SK-N-SH (cell line): ENCODE data around the gene CAPZA2. TPM values are rescaled to one million over a fixed set of nuclear protein-coding genes. Genes with fewer than 3 reads are reported as not detected.

Experiments
- CTCF ChIA-PET: fragments of 300-600, 350-600 bp; formaldehyde crosslinking; extraction: SDS; loops from one replicate; lab custom pipeline; 2021; lab: Yijun Ruan, JAX
- POLR2A ChIA-PET: fragments of 350-600 bp; sonication (Branson Sonifier 250); formaldehyde crosslinking; extraction: SDS; loops from one replicate; lab custom pipeline; 2020; ENCODE audit warnings: antibody characterized with exemption, inconsistent platforms; lab: Yijun Ruan, JAX
- DNase-seq: peaks from one replicate; pipeline ENCODE4 v3.0.0; 2012
- H2AFZ ChIP-seq: fragments of 200-600 bp; sonication (generic); 2 replicates; pipeline ENCODE4 v1.8.1; 2016; ENCODE audit warnings: antibody characterized with exemption, mild to moderate bottlenecking, low read depth
- H3F3A ChIP-seq: fragments of 200-600 bp; sonication (generic); replicated peaks from 2 replicates; pipeline ENCODE3; 2016; ENCODE audit warnings: antibody characterized with exemption, mild to moderate bottlenecking; ENCODE audit not compliant: insufficient read depth
- H3K27ac ChIP-seq, 2 experiments: fragments of 200-500 bp in 1 of 2; fragments of 200-600 bp in 1 of 2; sonication (Bioruptor generic) in 1 of 2; sonication (generic), shearing (Covaris generic) in 1 of 2; 2 replicates each; pipeline versions ENCODE4 v1.5.1 to v1.6.1; 2014 to 2016; ENCODE audit warnings: low read depth in 2 of 2, inconsistent platforms in 1 of 2, low read length in 1 of 2, mild to moderate bottlenecking in 1 of 2, mixed read lengths in 1 of 2
- H3K27me3 ChIP-seq: fragments of 200-600 bp; sonication (generic), shearing (Covaris generic); 2 replicates; pipeline ENCODE4 v1.6.1; 2016; ENCODE audit warnings: mixed run types; ENCODE audit not compliant: insufficient read depth
- H3K36me3 ChIP-seq, 2 experiments: fragments of 200-500 bp in 1 of 2; fragments of 200-600 bp in 1 of 2; sonication (Bioruptor generic) in 1 of 2; sonication (generic) in 1 of 2; replicated peaks in 1 of 2; 2 replicates each; pipeline versions ENCODE3 to v1.5.1; 2014 to 2016; ENCODE audit warnings: low read length in 1 of 2, mild to moderate bottlenecking in 1 of 2; ENCODE audit not compliant: insufficient read depth in 2 of 2, control insufficient read depth in 1 of 2
- H3K4me1 ChIP-seq, 2 experiments: fragments of 200-500 bp in 1 of 2; fragments of 200-600 bp in 1 of 2; sonication (Bioruptor generic) in 1 of 2; sonication (generic), shearing (Covaris generic) in 1 of 2; 2 replicates each; pipeline versions ENCODE4 v1.5.1 to v1.6.1; 2014 to 2016; ENCODE audit warnings: low read depth in 1 of 2, low read length in 1 of 2, mixed run types in 1 of 2; ENCODE audit not compliant: insufficient read depth in 2 of 2, control insufficient read depth in 1 of 2
- H3K4me2 ChIP-seq: fragments of 200-600 bp; sonication (generic), shearing (Covaris generic); 2 replicates; pipeline ENCODE4 v1.6.1; 2017; ENCODE audit warnings: mixed run types
- H3K4me3 ChIP-seq, 2 experiments: fragments of 200-500 bp in 1 of 2; fragments of 200-600 bp in 1 of 2; sonication (Bioruptor generic) in 1 of 2; sonication (generic), shearing (Covaris generic) in 1 of 2; 2 replicates each; pipeline versions ENCODE4 v1.5.1 to v1.8.1; 2014 to 2016; ENCODE audit warnings: low read depth in 2 of 2, inconsistent platforms in 1 of 2, low read length in 1 of 2, mild to moderate bottlenecking in 1 of 2, mixed read lengths in 1 of 2, moderate library complexity in 1 of 2
- H3K79me2 ChIP-seq: fragments of 200-600 bp; sonication (generic); 2 replicates; pipeline ENCODE4 v1.8.1; 2017; ENCODE audit warnings: mild to moderate bottlenecking; ENCODE audit not compliant: insufficient read depth
- H3K9ac ChIP-seq: fragments of 200-600 bp; sonication (generic); 2 replicates; pipeline ENCODE4 v1.6.1; 2017; ENCODE audit warnings: mixed run types
- H3K9me2 ChIP-seq: fragments of 200-600 bp; sonication (generic); 2 replicates; pipeline ENCODE4 v1.6.1; 2017; ENCODE audit warnings: mixed run types
- H3K9me3 ChIP-seq: fragments of 200-600 bp; sonication (generic); 2 replicates; pipeline ENCODE4 v1.6.1; 2017; ENCODE audit warnings: mixed run types, mild to moderate bottlenecking, moderate library complexity
- H4K20me1 ChIP-seq: fragments of 200-600 bp; sonication (generic); 2 replicates; pipeline ENCODE4 v1.6.1; 2017; ENCODE audit warnings: mild to moderate bottlenecking, mixed run types; ENCODE audit not compliant: insufficient read depth
- ELF1 ChIP-seq: IDR thresholded peaks from 2 replicates; pipeline ENCODE4 v1.4.0; 2012
- FOSL2 ChIP-seq: IDR thresholded peaks from 2 replicates; pipeline ENCODE4 v1.4.0; 2012; ENCODE audit warnings: low read depth, mild to moderate bottlenecking, moderate library complexity, borderline replicate concordance
- FOXJ3 ChIP-seq: sonication (generic); formaldehyde crosslinking; IDR thresholded peaks from 2 replicates; pipeline ENCODE4 v1.5.1; 2020; ENCODE audit warnings: mild to moderate bottlenecking, missing genetic modification reagents
- JUND ChIP-seq: IDR thresholded peaks from 2 replicates; pipeline ENCODE4 v1.4.0; 2012
- MEF2A ChIP-seq: IDR thresholded peaks from 2 replicates; pipeline ENCODE4 v1.4.0; 2012; ENCODE audit warnings: low read depth, borderline replicate concordance
- MXI1 ChIP-seq: IDR thresholded peaks from 2 replicates; pipeline ENCODE4 v1.6.1; 2012; ENCODE audit warnings: mild to moderate bottlenecking, low read depth, low read length, improper control_type of control experiment
- REST ChIP-seq: IDR thresholded peaks from 2 replicates; pipeline ENCODE4 v1.6.1; 2012; ENCODE audit warnings: mild to moderate bottlenecking, low read depth, low read length, moderate library complexity
- RFX5 ChIP-seq: IDR thresholded peaks from 2 replicates; pipeline ENCODE4 v1.6.1; 2012; ENCODE audit warnings: mild to moderate bottlenecking, improper control_type of control experiment, low read length
- RXRA ChIP-seq: IDR thresholded peaks from 2 replicates; pipeline ENCODE4 v1.4.0; 2012; ENCODE audit warnings: low read depth, mild to moderate bottlenecking, borderline replicate concordance
- SIN3A ChIP-seq: IDR thresholded peaks from 2 replicates; pipeline ENCODE4 v1.6.1; 2012; ENCODE audit warnings: low read depth, mild to moderate bottlenecking, low read length, moderate library complexity, borderline replicate concordance
- SMC3 ChIP-seq: IDR thresholded peaks from 2 replicates; pipeline ENCODE4 v1.6.1; 2012; ENCODE audit warnings: low read depth, low read length, improper control_type of control experiment
- ZBTB33 ChIP-seq: IDR thresholded peaks from 2 replicates; pipeline ENCODE4 v1.4.0; 2012; ENCODE audit warnings: low read depth, borderline replicate concordance
- WGBS: methylation state at CpG from one replicate; pipeline ENCODE4 v1.1.6; 2017; ENCODE audit warnings: low lambda C conversion rate; 5-methylcytosine and 5-hydroxymethylcytosine counted together
- polyA plus RNA-seq, 3 experiments: library from polyadenylated mRNA; depleted of rRNA; stranded (reverse); fragments of >200 nt; gene quantifications; 2 replicates each; pipeline ENCODE4 v1.2.3, GENCODE V29; 2012
- TF ChIP-seq, protein P1 (sequence below): fragments of 200-600 bp; sonication (generic); IDR thresholded peaks from 2 replicates; pipeline ENCODE4 v1.6.1; 2017; ENCODE audit warnings: antibody characterized with exemption, mild to moderate bottlenecking, moderate library complexity
- TF ChIP-seq, protein P2 (sequence below): fragments of 150-350 bp; IDR thresholded peaks from 2 replicates; pipeline ENCODE4 v1.6.1; 2017; ENCODE audit warnings: antibody characterized with exemption, low read length, low read depth, borderline replicate concordance
- TF ChIP-seq, protein P3 (sequence below): IDR thresholded peaks from 2 replicates; pipeline ENCODE4 v1.4.0; 2012; ENCODE audit warnings: low read depth

The CAPZA2 gene
- polyA plus RNA-seq, 1 of the 3 experiments (the other 2 are of a cell fraction), result 44.6 TPM

GRCh38 chr7:116901143-116901542, 38.8 kb downstream of the CAPZA2 start:
- ChIA-PET CTCF (interaction anchor here (1.1 kb wide), 1 partner anchor 85 kb away, joined by 3 read pairs; no protein-coding TSS in a partner anchor), POLR2A (no interaction called here)
- TF ChIP-seq ELF1 (no peak), MXI1 (no peak)
- TF ChIP-seq, protein P1, sequence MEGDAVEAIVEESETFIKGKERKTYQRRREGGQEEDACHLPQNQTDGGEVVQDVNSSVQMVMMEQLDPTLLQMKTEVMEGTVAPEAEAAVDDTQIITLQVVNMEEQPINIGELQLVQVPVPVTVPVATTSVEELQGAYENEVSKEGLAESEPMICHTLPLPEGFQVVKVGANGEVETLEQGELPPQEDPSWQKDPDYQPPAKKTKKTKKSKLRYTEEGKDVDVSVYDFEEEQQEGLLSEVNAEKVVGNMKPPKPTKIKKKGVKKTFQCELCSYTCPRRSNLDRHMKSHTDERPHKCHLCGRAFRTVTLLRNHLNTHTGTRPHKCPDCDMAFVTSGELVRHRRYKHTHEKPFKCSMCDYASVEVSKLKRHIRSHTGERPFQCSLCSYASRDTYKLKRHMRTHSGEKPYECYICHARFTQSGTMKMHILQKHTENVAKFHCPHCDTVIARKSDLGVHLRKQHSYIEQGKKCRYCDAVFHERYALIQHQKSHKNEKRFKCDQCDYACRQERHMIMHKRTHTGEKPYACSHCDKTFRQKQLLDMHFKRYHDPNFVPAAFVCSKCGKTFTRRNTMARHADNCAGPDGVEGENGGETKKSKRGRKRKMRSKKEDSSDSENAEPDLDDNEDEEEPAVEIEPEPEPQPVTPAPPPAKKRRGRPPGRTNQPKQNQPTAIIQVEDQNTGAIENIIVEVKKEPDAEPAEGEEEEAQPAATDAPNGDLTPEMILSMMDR, result no peak
- TF ChIP-seq, protein P2, sequence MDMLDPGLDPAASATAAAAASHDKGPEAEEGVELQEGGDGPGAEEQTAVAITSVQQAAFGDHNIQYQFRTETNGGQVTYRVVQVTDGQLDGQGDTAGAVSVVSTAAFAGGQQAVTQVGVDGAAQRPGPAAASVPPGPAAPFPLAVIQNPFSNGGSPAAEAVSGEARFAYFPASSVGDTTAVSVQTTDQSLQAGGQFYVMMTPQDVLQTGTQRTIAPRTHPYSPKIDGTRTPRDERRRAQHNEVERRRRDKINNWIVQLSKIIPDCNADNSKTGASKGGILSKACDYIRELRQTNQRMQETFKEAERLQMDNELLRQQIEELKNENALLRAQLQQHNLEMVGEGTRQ, result no peak
- H3K9me2 ChIP-seq, result no peaks in the 10 kb centered on the region
- H3K4me3 ChIP-seq, result no peak overlapping the region
- H3K9ac ChIP-seq, result no peak overlapping the region
- H3K79me2 ChIP-seq, result peaks cover 18% of the 10 kb centered on the region; the same call in 1 of the 2 replicates
- no peaks in the 10 kb centered on the region for H3K9me3 ChIP-seq
- peaks cover 6% of the 10 kb centered on the region for H3F3A ChIP-seq
- no peak overlapping the region for H2AFZ ChIP-seq
- no peaks in the 10 kb centered on the region for H3K4me1 ChIP-seq
- no peak for DNase-seq
- peaks cover 61 to 72% of the 10 kb centered on the region in 2 experiments for H3K36me3 ChIP-seq
- H3K27ac ChIP-seq, result no peak overlapping the region
- WGBS, result 94% methylated on average over 2 of the region's 2 CpGs
- peaks cover 3% of the 10 kb centered on the region; the same call in 1 of the 2 replicates for H4K20me1 ChIP-seq
- no peaks in the 10 kb centered on the region for H3K27me3 ChIP-seq
- no peak overlapping the region for H3K4me2 ChIP-seq

GRCh38 chr7:116902867-116903266, 40.5 kb downstream of the CAPZA2 start:
- POLR2A ChIA-PET, result no interaction called here
- H3K4me3 ChIP-seq, result no peak overlapping the region
- H3F3A ChIP-seq, result peaks cover 3% of the 10 kb centered on the region
- no peak overlapping the region for H3K9ac ChIP-seq
- DNase-seq, result no peak
- no peak overlapping the region for H2AFZ ChIP-seq
- H3K4me1 ChIP-seq, result no peaks in the 10 kb centered on the region
- peaks cover 70 to 76% of the 10 kb centered on the region in 2 experiments for H3K36me3 ChIP-seq
- no peaks in the 10 kb centered on the region for H3K9me2 ChIP-seq
- H3K9me3 ChIP-seq, result no peaks in the 10 kb centered on the region
- H4K20me1 ChIP-seq, result peaks cover 3% of the 10 kb centered on the region; the same call in 1 of the 2 replicates
- CTCF ChIA-PET, result interaction anchor here (1.5 kb wide), 2 partner anchors 23 to 28 kb away, joined by 3 to 6 read pairs; no protein-coding TSS in a partner anchor
- peaks cover 18% of the 10 kb centered on the region; the same call in 1 of the 2 replicates for H3K79me2 ChIP-seq
- no peak overlapping the region for H3K4me2 ChIP-seq
- 84% methylated on average over 3 of the region's 3 CpGs for WGBS
- no peak overlapping the region for H3K27ac ChIP-seq
- H3K27me3 ChIP-seq, result no peaks in the 10 kb centered on the region
- TF ChIP-seq RXRA (no peak), JUND (no peak), FOSL2 (no peak), RFX5 (no peak), SIN3A (no peak), ZBTB33 (no peak), MEF2A (no peak), FOXJ3 (CRISPR knock-in tag) (no peak), REST (no peak), SMC3 (no peak)
- TF ChIP-seq, protein P2, result no peak
- TF ChIP-seq, protein P3, sequence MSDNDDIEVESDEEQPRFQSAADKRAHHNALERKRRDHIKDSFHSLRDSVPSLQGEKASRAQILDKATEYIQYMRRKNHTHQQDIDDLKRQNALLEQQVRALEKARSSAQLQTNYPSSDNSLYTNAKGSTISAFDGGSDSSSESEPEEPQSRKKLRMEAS, result no peak
